Inflammatory macrophage (primary cell): ENCODE measurements around the gene CCNDBP1.
"Not testable (repeated sequence)": the region's sequence is repeated elsewhere in the genome, so short reads cannot be mapped to it uniquely, and the experiment has no call there.

Experiments used
- DNase-seq, 2 donors: peaks; one replicate each; pipeline ENCODE4 v3.0.0-alpha.2; 2020 to 2022

The CCNDBP1 gene

DNA sequence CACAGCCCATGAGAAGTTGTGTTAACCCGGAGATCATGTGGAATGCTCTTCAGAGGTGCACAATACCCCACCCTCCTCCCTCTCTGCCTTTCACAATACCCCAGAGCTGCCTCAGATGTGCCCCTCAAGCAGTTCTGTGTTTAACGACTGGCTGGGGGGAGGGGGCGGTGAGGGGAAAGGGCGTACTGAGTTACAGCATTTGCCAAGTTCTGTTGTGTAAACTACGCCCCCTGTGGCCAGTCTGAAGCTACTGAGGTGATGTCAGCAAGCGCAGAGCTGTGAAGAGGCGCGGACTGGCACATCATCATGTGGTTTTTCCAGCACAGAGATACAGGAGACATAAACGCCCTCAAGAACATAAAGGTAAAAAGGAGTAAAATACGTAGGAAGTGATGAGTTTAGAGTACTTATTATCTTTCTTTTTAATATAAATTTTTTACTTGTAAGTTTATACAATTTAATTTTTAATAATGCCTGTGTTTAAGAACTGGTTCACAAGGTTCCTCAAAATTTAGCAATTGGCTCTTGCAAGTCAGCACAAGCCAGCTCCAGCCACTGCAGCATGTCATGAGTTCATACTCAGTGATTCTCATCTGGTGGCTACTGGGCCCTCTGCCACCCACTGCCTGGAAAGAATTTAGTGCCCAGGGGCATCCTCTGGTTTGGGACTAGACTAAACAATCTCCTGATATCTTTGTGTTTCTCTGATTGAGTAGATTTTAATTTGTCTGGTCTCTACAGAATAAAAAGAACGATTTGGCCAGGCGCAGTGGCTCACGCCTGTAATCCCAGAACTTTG, 33.9 kb downstream of the CCNDBP1 start:
- DNase-seq, result peak; percentile 8 to 54

DNA sequence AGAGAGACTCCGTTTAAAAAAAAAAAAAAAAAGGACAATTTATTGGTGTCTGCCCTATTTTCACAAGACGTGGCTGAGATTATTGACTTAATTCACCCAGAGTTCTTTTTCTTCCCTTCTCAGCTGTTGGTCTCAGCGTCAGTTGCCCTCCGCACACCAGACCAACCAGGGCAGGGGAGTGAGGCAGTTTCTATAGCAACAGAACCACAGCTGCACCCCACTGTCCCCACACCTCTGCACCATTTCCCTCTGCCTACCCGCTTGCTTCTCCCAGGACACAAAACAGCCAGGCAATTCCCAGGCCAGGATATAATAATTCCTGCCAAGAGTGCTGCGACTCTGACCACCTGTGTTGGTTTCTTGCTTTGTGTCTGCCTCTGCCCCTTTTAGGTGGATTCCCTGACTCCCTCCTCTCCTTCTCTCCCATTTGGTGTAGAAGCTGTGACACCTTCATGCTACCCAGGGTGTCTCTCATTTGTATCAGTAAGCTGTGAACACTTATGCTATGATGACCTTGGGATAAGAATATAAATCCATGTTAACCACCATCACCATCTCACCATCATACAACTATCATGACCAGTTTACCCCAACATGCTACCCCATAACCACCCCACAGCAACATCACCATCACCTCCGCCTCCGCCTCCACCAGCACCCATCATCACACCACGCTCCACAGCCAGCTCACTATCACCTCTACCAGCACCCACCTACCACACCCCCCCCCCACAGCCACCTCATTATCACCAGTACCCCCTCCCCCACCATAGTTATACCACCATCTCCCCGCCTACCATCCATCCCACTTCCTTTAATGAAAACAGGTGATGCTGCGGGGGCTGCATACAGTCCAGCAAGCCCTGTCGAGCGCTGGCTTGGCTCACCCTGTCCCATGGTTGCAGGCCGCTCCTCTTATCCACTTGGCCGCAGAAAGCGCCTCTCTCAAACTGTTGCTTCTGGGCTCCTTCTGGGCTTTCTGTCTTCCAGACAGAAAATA, 35.0 kb downstream of the CCNDBP1 start:
- no peak for DNase-seq

DNA sequence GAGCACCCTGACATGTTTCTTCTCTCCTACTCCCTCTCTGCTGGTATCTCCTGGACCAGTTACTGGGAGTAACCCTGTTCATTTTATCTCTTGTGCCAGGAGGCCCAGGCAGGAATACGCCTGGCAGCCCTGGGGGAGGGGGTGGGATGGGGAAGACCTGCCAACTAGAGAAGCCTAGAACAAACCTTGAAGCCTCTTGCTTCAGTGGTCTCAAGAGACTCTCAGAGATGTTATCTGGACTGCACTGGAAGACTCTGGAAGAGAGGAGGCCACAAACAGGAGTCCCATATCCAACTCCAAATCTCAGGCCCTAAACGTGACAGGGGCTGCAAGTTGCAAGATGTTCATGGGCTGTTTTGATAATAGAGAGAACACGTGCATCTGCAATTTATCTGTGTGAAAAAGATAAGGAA, 35.8 kb downstream of the CCNDBP1 start, which contains the start of gene EPB42:
EPB42 (minus strand) TSS at position 28 of the 413 bp plus-strand sequence. CDS start 193 bp downstream, outside the sequence.
- DNase-seq, result no peak

DNA sequence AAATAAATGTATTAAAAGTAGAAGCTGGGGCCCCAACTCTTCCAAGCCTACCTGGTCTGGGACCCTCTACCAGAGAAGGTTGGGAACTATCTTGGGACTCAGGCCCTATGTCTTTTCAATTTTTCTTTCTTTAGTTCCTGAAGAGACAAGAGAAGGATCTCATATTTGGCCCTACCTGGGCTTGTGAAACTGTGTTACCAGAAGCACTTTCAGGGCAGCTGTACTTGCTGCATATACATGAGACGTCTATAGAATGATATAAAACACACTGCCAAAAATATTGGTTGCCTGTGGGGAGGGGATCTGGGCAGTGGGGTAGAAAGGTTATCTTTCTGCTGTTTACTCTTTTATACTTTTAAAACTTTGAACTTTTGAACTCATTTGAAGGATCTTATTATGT, 36.2 kb downstream of the CCNDBP1 start:
- no peak for DNase-seq

DNA sequence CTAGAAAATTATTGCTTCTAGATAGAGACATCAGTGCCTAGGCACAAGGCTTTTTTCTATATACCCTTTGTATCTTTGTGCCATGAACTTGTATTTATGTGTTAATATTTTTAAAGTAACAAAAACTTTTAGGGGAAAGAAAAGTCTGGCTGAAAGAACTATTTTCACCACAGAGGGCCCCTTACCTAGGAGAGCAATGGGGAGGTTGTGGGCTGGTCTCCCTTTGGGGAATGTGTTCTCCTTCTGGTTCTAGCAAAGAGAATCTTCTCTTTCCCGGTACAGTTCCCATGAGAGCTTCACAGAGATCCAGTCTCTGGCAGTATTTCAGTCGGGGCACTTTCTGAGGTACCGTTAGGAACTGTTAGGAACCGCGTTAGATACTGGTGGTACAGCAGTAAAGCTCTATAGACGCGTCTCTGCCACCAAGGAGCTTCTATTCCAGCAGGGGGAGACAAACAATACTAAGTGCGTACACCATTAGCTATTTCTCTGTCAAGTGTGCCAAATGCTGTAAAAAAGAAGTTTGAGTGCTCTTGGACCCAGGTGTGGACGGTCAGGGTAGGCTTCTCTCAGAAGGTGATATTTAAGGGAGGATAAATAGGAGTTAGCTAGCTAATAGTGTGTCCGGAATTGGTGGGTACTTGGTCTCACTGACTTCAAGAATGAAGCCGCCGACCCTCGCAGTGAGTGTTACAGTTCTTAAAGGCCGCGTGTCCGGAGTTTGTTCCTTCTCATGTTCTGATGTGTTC, 40.2 kb downstream of the CCNDBP1 start:
- DNase-seq, result peak; percentile 68 to 78

DNA sequence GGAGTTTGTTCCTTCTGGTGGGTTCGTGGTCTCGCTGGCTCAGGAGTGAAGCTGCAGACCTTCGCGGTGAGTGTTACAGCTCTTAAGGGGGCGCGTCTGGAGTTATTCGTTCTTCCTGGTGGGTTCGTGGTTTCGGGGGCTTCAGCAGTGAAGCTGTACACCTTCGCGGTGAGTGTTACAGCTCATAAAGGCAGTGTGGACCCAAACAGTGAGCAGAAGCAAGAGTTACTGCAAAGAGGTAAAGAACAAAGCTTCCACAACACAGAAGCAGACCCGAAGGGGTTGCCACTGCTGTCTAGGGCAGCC, 40.7 kb downstream of the CCNDBP1 start:
- not testable (repeated sequence) for DNase-seq

DNA sequence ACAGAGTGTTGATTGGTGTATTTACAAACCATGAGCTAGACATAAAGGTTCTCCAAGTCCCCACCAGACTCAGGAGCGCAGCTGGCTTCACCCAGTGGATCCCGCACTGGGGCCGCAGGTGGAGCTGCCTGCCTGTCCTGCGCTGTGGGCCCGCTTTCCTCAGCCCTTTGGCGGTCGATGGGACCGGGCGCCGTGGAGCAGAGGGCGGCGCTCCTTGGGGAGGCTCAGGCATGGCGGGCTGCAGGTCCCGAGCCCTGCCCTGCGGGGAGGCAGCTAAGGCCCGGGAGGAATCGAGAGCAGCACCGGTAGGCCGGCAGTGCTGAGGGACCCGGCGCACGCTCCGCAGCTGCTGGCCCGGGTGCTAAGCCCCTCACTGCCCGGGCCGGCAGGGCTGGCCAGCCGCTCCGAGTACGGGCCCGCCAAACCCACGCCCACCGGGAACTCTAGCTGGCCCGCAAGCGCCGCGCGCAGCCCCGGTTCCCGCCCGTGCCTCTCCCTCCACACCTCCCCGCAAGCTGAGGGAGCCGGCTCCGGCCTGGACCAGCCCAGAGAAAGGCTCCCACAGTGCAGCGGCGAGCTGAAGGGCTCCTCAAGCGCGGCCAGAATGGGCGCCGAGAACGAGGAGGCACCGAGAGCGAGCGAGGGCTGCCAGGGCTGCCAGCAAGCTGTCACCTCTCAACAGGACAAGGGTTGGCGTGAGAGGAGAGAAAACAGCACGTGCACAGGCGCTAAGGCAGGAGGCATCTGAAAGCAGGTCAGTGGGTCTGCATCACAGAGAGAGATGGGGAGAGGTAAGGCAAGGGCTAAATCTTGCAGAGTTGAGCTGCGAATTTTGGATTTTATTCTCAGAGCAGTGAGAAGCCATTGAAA, 41.5 kb downstream of the CCNDBP1 start:
- no peak for DNase-seq

DNA sequence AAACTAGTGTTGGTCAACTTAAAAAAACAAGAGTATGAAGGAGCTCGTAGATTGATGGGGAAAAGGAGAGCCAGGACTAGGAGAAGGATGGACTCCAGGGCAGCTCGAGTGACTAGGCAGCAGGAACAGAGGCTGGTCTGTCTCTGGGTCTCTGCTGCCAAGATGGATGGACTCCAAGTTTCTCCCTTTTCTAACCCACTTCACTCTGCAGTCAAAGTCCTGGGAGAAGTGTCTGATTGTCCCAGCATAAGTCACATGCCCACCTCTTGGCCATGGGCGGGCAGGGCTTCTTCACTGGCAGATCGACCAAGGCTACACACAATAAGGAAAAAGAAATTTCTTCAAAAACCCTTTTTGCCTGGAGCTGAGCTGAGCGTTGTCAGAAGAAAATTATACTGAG, 44.8 kb downstream of the CCNDBP1 start:
- DNase-seq, result no peak

DNA sequence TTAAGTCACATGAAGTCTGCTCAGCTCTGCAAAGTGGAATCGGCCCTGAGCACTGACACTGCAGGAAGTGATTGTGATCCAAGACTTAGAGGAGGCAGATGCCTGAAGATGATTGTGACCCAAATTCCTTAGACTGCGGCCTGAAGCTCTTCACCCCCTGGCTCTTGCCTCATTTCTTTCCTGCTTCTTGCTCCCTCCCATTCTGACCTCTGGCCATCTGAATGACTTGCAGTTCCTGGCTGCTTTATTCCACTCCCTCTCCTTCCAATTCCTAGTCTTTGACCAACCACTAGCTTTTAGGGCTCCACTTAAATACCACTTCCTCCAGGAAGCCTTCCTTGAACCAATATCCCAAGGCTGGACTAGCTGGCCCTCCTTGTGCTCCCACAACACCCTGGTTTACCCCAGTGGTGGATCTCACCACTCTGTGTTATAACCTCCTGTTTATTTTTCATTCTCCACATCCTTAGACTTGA, 45.5 kb downstream of the CCNDBP1 start:
- DNase-seq, result no peak

DNA sequence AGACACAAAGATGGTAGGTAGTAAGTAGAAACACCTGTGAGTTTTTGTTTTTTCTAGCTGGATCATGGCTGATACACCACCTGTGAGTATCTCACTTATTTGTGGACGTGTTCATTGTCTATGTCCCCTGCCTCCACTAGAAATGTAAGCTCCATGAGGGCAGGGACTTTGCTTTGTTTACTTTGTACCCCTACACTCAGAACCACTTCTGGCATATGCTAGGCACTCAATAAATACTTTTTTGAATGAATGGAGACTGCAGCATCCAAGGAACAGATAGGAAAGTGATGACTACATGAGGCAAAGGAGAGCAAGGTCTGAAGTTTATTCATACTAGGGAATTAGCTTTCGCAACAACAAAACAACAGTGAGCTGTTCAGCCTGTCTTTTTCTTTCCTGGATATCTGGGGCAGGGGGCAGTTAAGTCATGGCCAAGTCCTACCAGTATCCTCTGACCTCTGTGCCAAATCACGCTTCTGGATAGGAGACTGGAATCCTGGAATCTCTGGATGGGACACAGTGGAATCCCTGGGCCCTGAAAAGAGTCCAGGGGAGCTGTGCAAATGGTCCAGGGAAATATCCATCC, 47.2 kb downstream of the CCNDBP1 start:
- no peak for DNase-seq

DNA sequence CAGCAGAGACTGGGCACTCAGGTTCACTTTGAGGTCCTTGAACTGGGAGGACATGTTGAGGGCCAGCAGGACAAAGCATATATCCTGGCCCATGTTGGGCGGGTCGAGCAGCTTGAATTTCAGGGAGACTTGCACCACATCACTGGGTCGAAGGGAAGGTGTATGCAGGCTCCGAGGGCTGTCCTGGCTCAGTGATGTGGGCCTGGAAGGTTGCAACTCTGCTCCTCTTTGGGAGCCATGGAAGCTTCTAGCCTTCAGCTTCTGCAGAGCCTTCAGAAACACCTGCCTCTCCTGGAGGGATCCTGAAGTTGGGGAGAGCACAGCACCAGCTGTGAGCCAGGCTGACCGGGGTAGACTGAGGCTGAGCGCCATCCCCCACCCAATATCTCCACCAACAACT, 50.3 kb downstream of the CCNDBP1 start:
- DNase-seq, result no peak

DNA sequence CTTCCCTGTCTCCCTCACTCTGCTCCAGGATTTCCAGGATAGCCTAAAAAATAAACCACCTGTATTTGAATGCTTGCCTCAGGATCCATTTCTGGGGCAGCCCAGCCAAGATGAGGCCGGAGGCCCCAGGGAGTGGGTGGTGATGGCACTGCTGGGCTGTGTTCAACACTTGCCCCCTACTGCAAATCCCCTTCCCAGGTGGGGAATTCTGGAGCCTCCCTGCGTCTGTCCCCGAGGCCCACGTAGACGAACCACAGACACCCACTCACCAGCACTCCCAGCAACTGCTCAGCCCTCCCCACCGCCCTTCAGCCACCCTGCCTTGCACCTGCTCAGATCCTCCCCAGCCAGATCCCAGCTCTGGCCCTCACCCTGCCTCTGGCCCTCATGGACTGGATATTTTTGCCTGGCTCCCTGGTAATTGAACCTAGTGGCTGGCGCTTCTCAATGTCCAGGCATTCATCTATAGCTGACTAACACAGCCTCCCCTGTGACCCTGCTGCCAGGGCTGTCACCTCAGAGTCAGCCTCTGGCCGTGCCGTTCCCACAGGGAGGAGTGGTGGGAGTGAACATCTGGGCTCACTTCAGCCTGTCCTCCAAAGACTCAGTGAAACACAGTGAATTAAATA, 52.8 kb downstream of the CCNDBP1 start:
- no peak for DNase-seq

DNA sequence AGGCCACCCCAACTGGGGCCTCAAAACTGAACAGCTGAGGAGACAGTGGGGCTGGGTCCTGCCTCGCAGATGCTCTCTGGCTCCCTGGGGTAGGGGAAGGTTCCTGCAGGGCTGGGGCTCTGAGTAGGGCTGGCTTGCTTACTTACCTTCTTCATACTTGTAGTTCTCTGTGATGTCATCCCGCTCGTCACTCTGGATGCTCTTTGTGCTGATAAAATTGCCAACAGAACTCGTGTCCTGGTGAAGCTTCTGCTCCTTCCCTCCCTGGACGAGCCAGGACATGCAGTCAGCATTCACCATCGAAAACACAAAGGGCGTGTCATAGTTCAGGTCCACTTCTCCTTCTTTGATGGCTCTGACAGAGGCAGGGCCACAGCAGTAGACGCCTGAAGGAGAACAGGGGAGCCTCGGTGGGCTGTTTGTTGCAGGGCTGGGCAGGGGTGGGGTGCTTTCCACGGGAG, 53.5 kb downstream of the CCNDBP1 start:
- peak; percentile 16 to 48 for DNase-seq

DNA sequence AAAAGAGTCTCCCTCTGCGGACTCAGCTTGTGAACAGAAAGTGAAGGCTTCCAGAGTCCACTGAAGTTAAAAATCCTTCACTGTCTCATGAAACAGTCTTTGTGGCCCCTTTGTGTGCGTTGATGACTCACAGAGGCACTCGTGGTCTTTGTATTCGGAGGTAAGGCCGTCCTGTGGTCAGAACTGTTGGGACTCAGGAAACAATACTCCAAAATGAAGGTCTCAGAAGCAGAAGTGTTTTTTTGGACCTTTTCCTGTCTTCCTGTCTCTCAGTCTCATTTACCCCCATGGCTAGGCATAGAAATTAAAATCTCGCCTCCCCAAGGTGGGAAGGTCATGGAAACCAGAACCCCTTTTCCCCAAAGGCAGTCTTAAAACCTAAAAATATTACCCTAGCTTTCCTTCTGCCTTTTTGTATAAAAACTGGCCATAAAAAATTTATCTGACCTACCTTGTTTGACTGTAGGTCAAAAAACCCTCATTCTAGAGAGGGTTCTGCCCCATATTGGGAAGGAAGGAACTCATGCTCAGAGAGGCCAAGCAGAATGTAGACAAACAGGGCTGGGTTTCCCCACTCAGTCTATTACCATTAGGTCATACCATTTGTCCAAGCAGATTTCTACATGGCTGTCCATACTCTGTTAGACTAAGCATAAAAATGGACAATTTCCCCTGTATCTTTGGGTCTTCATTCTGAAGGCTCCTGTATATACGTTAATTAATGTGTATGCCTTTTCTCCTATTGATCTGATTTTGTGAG, 54.7 kb downstream of the CCNDBP1 start:
- DNase-seq, result peak; percentile 15 to 19

DNA sequence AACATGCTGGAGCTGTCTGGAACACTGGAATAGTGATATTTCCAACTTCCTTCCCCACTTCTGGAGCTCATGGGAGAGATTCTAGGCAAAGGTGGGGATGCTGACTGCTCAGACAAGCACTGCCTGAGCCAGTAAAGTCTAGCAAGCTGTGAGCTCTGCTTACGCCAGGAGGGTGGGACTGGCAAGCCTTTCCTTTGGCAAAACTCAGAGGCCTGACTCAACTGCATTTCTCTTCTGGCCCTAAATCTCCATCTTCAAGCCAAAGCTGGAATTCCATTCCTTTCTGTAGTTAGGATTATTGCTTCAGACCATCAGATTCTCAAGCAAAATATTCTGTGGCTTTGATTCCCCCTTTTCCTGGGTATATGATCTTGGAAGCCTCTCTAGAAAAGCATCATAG, 55.9 kb downstream of the CCNDBP1 start:
- DNase-seq, result no peak

DNA sequence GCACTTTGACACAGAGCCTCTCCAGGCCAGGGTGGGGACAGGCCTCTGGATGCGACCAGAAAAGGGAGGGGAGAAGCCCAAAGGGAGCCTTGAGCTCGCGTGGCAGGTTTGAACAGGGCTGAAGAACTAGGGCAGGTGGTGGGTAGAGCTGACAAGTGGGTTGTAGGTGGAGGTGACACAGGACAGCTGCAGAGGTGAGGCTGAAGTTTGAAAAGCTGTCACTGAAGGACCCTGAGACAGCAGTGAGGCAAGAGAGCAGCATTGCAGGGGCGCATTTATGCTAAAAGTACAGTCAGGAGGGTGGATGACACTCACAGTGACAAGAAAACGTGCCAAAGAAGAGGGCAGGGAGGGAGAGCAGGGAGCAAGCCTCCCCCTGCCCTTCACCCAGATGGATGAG, 57.4 kb downstream of the CCNDBP1 start:
- DNase-seq, result no peak

DNA sequence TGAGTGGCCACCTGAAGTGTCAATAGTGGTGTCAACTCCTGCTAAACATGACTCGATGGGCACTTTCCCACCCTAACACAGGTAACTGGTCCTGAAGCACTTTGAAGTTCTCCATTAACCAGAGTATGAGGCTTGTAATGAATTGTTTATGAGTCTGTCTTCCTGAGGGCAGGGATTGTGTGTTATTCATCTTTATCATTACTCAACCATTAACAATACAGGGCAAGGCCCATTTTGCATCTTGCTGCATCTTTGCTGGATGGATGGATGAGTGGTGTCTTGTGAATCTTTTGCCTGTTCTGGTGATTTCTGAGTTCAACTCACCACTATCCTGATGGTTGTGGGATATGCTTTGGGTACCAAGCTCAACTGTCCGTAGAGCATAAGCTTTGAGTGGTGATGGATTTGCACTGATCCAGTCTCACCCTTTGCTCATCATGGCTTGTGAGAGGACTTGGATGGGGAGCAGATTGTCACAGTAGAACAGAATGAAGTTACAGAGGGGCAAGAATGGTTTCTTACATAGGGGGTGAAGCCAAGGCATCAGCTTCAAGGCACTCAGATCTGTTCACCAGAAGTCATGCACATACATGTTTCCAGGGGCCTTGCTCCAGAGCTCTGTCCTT, 57.9 kb downstream of the CCNDBP1 start:
- DNase-seq, result no peak

DNA sequence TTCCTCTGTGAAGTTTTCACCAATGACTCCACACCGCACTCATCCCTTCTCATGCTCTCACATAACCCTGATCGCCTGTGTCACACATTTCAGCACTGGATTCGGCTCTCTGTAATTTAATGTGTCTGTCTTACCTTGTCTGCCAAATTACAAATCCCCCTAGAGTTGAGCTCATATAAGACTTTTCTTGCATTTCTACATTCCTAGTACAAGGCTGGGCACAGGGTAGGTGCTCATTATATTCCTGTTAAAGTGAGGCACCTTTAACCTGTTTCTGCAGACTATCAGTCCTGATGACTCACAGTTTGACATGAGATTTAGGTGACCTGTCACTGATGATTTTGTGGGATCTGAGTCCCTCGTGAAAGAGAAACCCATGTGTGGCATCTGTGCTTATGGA, 58.9 kb downstream of the CCNDBP1 start:
- no peak for DNase-seq

DNA sequence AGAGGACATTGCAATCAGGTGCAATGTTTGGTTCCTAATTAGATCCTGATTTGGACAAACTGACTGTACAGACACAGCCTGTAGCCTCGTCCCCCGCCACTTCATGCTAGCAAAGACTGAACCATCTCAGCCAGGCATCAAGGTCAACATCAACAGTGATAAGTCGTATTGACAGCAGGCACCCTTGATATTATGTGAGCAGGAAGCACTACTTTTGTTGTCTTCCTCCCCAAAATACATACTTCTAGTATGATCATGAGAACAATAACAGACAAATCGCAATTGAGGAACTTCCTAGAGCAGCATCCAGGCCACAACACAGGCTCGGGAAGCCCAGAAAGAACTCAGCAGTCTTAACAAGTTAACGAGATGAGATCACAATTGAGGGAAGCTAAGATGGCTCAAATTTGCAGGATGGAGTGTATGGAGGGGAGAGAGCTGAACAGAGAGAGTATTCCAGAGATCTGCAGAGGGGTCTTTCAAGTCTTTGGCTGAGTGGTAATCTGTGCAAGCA, 61.1 kb downstream of the CCNDBP1 start:
- peak in 1 of 2 donors; percentile 36 for DNase-seq
